ENCODE results near the gene PANK1.

DNA sequence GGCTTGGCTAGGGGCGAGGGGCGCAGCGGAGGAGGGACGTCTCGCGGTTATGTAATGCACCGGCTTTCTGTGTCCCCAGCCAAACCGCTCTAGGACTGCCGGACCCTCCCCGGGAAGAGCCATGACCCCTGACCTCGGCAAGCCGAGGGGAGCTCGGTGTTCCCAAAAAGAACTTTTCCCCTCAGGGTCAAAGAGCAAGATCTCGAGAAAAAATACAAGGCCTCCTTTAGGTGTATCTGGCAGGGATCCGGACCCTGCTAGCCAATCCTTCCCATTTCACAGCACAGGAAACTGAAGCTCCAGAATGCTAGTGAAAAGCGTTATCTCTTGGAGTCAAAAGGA lies 109.1 kb downstream of the PANK1 start:
- TF ChIP-seq, protein P1, sequence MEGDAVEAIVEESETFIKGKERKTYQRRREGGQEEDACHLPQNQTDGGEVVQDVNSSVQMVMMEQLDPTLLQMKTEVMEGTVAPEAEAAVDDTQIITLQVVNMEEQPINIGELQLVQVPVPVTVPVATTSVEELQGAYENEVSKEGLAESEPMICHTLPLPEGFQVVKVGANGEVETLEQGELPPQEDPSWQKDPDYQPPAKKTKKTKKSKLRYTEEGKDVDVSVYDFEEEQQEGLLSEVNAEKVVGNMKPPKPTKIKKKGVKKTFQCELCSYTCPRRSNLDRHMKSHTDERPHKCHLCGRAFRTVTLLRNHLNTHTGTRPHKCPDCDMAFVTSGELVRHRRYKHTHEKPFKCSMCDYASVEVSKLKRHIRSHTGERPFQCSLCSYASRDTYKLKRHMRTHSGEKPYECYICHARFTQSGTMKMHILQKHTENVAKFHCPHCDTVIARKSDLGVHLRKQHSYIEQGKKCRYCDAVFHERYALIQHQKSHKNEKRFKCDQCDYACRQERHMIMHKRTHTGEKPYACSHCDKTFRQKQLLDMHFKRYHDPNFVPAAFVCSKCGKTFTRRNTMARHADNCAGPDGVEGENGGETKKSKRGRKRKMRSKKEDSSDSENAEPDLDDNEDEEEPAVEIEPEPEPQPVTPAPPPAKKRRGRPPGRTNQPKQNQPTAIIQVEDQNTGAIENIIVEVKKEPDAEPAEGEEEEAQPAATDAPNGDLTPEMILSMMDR (IDR thresholded peaks at IDR 0.05) = no peak
- no peak for TF ChIP-seq EZH2 (IDR thresholded peaks at IDR 0.05)
